HG03460 (cell line): ENCODE results near the gene PROC.
"Not testable (repeated sequence)": the region's sequence is repeated elsewhere in the genome, so short reads cannot be mapped to it uniquely, and the experiment has no call there.

Experiments
- ATAC-seq: cut with Tn5 transposase; IDR thresholded peaks from one replicate; pipeline ENCODE4 v1.9.1; 2021; ENCODE audit not compliant: unreplicated experiment

The PROC gene

DNA sequence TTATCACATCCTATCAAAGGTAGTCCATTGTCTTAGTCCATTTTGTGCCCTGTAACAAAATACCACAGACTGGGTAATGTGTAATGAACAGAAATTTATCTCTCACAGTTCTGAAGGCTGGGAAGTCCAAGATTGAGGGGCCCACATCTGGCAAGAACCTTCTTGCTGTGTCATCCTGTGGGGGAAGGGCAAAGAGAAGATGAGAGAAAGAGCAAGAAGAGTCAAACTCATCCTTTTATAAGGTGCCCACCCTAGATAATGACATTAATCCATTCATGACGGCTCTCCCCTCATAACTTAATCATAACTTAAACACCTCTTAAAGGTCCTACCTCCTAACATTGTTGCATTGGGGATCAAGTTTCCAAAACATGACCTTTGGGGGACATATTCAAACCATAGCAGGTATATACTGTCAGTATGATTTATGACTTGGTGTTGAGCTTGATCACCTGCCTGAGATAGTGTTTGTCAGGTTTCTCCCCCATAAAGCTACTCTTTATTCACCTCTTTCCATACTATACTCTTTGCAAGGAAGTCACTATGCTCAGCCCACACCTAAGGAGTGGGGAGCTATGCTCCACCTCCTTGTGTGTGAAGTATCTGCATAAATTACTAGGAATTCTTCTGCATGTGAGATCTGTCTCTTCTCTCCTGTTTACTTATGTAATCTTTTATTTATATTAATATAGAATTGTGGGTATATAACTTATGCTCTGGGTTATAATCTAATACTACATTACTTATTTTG, 25.2 kb upstream of the PROC start:
- ATAC-seq, result no peak

DNA sequence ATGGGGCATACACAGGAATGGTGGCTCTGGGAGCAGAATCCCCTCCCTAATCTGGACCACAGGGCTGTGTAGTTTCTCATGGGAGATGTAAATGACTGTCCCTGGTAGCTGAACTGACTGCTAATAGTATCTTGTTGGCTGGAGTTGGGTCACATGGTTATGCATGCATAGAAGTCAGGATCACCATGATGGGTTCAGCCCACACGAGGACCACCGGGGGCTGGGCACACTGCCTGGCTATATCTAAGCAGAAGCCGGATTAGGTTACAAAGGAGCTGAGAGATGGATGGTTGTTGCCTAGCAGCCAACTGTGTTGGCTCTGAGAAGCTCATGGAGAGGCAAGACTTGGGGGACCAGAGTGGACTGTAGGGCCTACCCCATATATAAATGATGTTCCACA, 23.7 kb upstream of the PROC start:
- no peak for ATAC-seq

GRCh38 chr2:127397568-127398238, 20.5 kb upstream of the PROC start:
- ATAC-seq, result no peak

DNA sequence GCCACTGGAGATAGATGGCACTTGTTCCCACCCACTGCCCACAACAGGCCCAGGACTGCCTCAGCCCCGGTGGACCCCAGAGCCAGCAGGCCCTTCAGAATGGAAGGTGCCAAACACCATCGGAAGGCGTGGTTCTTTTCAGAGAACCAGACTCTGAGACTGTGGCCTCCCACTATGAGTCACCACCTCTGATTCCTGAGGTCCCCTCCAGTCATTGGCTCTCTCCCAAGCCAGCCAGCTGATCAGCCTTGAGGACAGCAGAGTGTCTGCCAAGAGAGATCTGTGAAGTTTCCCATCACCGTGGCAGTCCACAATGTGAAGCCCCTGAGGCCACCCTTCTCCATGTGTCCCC, 20.0 kb upstream of the PROC start:
- peak; percentile 93 for ATAC-seq

DNA sequence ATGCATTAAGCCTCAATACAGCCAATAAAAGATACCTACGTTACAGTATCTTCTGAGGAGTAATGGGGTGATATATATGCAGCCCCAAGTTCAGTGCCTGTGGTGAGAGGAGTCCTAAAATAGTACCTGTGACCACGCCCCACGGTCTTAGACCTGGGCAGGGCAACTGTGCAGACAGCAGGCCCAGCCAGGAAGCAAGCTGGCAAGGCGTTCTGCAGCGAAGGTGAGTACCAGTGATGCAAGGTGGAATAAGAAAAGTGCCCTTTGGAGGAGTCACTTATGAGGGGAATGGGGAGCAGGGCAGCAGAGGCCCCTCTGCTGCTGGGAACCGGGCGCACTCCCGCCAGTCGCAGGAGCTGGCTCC, 17.7 kb upstream of the PROC start:
- no peak for ATAC-seq

- no peak for ATAC-seq
Observed at GRCh38 chr2:127400897-127401756, 17.1 kb upstream of the PROC start.

- ATAC-seq, result no peak
Observed at GRCh38 chr2:127401757-127402695, 16.2 kb upstream of the PROC start.

- ATAC-seq, result no peak
Observed at GRCh38 chr2:127403460-127403859, 14.8 kb upstream of the PROC start.

DNA sequence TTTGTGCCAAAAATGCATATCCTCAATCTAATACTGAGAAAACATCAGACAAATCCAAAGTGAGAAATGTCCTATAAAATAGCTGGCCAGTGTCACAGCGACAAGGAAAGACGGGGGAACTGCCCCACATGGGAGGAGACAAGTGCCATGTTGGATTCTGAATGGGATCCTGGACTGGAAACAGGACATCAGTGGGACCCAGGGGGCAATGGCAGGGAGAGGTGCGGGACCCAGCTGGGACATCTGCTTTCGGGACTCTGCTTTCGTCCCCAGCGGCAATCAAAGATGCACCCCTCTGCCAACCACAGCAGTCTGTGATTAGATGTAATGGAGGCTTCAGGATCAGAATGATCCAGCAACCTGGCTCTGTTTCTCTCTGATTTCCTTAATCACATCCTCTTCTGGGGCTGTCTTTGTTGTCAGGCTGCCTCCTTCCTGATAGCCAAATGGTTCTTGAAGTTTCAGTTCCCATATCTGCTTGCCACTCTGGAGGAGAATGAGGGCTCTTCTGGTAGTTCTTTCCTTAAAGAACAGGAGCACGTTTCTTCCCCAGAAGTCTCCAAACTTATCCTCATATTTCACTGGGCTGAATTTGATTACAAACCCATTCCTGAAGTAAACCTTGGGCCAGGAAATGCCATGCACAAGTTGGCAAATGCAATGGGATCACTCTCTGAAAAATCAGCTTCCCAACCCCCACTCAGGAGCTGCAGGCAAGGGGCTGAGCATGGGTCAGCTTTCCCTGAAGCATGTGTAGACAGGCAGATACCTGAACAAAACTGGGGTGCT, 13.6 kb upstream of the PROC start:
- ATAC-seq, result no peak

GRCh38 chr2:127405255-127405610, 13.0 kb upstream of the PROC start:
- no peak for ATAC-seq

DNA sequence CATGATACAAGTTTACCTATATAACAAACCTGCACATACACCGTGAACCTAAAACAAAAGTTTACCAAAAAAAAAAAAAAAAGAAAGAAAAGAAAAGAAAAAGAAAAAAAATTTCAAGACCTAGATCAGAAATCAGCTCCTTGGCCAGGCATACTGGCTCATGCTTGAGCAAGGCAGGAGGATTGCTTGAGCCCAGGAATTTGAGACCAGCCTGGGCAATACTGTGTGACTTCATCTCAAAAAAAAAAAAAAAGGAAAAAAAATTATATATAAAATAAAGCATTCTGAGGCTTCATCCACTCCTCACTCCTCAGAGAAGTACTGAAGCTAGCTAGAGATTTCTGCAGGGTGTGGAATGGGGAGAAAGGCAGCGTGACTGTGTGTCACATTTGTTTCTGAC, 11.8 kb upstream of the PROC start:
- no peak for ATAC-seq

DNA sequence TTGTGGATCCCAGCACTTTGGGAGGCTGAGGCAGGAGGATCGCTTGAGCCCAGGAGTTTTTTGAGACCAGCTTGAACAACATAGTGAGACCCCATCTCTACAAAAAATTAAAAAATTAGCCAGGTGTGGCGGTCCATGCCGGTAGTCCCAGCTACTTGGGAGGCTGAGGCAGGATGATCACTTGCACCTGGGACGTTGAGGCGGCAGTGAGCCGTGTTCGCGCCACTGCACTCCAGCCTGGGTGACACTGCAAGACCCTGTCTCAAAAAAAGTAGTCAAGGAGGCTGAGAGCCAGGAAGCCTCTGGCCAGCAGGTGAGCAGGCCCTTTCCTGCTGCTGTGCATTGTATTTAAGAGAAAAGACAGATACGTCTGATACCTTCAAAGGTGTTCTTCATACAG, 11.1 kb upstream of the PROC start:
- ATAC-seq, result no peak

DNA sequence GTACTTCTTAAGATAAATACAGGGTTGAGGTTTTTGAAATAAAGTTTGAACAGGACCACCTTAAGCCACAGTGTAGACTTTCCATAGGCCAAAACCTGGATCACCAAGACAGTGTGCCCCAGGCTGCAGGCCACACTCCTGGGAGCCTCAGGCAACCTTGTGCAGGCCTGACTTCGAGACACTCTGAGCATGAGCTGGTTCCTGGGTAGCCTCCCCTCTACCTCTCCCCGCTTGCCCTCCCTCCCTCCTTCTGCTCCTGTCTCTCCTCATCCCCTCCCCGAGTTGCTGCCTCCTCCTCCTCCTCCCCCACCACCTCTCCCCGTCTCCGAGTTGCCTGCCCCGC, 10.6 kb upstream of the PROC start:
- ATAC-seq, result peak; percentile 21

GRCh38 chr2:127408004-127408806, 10.0 kb upstream of the PROC start:
- peak; percentile 79 for ATAC-seq

DNA sequence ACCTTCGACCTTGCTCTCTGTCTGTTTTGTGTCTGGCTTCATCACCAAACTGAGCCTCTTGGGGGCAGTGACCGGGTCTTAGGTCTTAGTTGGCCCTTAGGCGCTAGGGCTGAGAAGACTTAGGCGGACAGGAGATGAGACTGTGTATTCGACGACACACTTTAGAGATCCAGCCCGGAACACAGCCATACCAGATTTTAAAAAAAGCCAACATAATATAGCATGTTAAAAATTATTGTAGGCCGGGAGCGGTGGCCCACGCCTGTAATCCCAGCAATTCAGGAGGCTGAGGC, 9.5 kb upstream of the PROC start:
- ATAC-seq, result no peak

- ATAC-seq, result not testable (repeated sequence)
Observed at GRCh38 chr2:127409716-127410115, 8.5 kb upstream of the PROC start.

DNA sequence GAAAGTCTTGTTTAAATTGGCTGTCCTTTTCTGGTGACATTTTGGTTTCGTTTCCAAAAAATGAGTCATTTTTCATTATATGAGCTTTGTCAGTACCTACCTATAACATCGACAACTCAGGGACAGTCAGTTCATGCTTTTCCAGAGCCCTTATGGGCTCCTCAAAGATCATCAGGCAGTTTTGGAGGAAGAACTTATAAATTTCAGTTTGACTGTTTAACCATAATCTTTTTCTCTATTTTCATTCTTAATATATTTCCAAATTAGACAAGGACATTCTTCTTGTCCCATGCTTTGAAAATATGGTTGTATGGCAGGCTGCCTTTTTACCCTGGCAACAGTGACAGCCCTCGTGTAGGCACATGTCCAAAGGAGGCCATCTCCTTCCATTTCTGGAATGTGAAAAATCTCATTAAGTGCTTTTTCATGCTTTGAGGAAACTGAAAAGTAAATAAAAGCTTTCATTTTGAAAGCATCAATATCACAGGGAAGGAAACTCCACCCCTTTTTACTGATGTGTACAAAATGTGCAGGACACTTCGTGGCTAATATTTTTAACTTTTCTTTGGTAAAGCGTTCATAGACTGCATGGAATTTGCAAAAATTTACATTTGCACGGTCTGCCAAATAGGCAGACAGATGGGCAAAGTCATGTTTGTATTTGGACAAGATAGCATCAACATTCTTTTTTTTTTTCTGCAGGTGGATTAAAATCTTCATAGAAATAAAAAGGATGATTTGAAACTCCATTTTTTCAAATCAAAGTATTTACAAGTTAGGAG, 7.2 kb upstream of the PROC start:
- no peak for ATAC-seq

DNA sequence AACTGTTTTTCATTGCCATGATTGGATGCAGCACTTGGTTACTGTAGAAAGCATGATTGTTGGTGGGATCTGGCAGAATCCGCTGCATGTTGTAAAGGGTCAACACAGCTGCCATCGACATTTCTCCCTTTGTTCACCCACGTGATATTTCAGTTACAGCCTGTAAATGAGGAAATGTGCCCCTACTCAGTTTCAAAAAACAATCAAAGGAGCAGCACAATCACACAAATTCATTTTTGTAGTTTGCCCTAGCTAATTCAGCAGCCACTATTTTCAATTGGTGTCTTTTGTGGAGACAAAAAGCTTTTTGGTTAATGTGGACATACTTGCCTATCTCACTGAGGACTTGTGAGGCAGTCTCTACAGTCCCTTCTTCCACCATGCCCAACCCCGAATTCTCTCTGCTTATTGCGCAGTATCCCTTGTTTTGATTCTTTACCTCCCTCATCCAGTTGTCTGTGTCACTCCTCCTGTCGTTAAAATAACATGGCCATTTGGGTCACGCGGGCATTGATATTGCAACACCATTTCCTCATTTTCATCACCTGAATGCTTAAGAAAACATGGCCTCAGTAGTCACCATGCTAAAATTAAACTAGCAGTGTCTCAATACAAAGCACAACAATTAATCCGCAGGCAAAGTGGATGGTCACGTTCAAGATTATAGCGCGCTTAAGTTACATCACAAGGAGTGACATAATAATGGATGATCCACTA, 6.4 kb upstream of the PROC start:
- no peak for ATAC-seq
